OCI-LY7 (cell line): ENCODE measurements around the gene PELI2. TPM values are rescaled to one million over a fixed set of nuclear protein-coding genes. Genes with fewer than 3 reads are reported as not detected.

ENCODE experiments used
- BruUV-seq: library from RNA; stranded (reverse); fragments of 400-500 nt; replicated peaks from 2 replicates; lab custom pipeline; 2021; lab: Mats Ljungman, UMichigan
- CTCF ChIA-PET: fragments of 300-600 bp; sonication (Branson Sonifier 250); formaldehyde crosslinking; loops from one replicate; lab custom pipeline; 2022; ENCODE audit warnings: antibody characterized with exemption; ENCODE audit not compliant: unreplicated experiment; lab: Charles Lee
- POLR2A ChIA-PET: fragments of 300-600 bp; sonication (Branson Sonifier 250); formaldehyde crosslinking; loops from one replicate; lab custom pipeline; 2022; ENCODE audit warnings: antibody characterized with exemption; lab: Charles Lee
- DNase-seq: peaks from one replicate; pipeline ENCODE4 v3.0.0-alpha.2; 2015; ENCODE audit warnings: low spot score
- H2AFZ ChIP-seq: fragments of 200-600 bp; sonication (generic), shearing (Covaris generic); 2 replicates; pipeline ENCODE4 v1.6.1; 2014; ENCODE audit warnings: mild to moderate bottlenecking, antibody characterized with exemption, low read length, moderate library complexity
- H3K27ac ChIP-seq: fragments of 200-600 bp; sonication (generic); 2 replicates; pipeline ENCODE4 v1.5.1; 2014; ENCODE audit warnings: mixed run types, low read depth, mild to moderate bottlenecking, moderate library complexity, low read length, inconsistent platforms; ENCODE audit not compliant: poor library complexity, severe bottlenecking
- H3K36me3 ChIP-seq: fragments of 200-600 bp; sonication (generic); 2 replicates; pipeline ENCODE4 v1.6.1; 2014; ENCODE audit warnings: mild to moderate bottlenecking, antibody characterized with exemption, low read length, moderate library complexity, mixed read lengths; ENCODE audit not compliant: insufficient read depth
- H3K4me1 ChIP-seq: fragments of 200-600 bp; sonication (generic); 2 replicates; pipeline ENCODE4 v1.5.1; 2014; ENCODE audit warnings: mild to moderate bottlenecking, low read length; ENCODE audit not compliant: insufficient read depth, poor library complexity, severe bottlenecking
- H3K4me2 ChIP-seq: fragments of 200-600 bp; sonication (generic); 2 replicates; pipeline ENCODE4 v1.6.1; 2014; ENCODE audit warnings: mild to moderate bottlenecking, low read length
- H3K4me3 ChIP-seq: fragments of 200-600 bp; sonication (generic); 2 replicates; pipeline ENCODE4 v1.5.1; 2014; ENCODE audit warnings: mild to moderate bottlenecking, low read depth, low read length; ENCODE audit not compliant: poor library complexity, severe bottlenecking
- H3K79me2 ChIP-seq: fragments of 200-600 bp; sonication (generic); 2 replicates; pipeline ENCODE4 v1.6.1; 2016; ENCODE audit warnings: low read depth, mild to moderate bottlenecking, low read length, moderate library complexity, mixed read lengths; ENCODE audit not compliant: insufficient read depth
- H3K9me2 ChIP-seq: fragments of 200-600 bp; sonication (generic); 2 replicates; pipeline ENCODE4 v1.6.1; 2016; ENCODE audit warnings: mild to moderate bottlenecking, low read length, mixed read lengths; ENCODE audit not compliant: insufficient read depth
- H3K9me3 ChIP-seq: fragments of 200-600 bp; sonication (generic); 2 replicates; pipeline ENCODE4 v1.6.1; 2014; ENCODE audit warnings: mild to moderate bottlenecking, mixed run types, low read length, mixed read lengths
- H4K20me1 ChIP-seq: fragments of 200-600 bp; sonication (generic); 2 replicates; pipeline ENCODE4 v1.6.1; 2014; ENCODE audit warnings: mild to moderate bottlenecking, antibody characterized with exemption, low read length, moderate library complexity, mixed read lengths; ENCODE audit not compliant: insufficient read depth
- EZH2phosphoT487 ChIP-seq: fragments of 200-600 bp; sonication (generic); IDR thresholded peaks from 2 replicates; pipeline ENCODE4 v1.6.1; 2018; ENCODE audit warnings: low read depth, borderline replicate concordance, mild to moderate bottlenecking, mixed run types, antibody characterized with exemption, low read length, moderate library complexity, mixed read lengths
- intact Hi-C: fragments of 100-400 bp; cut with micrococcal nuclease; formaldehyde crosslinking; loops from one replicate; pipeline ENCODE4 v1.10.0; 2022; ENCODE audit not compliant: unreplicated experiment
- total RNA-seq, 2 experiments: library from RNA; depleted of rRNA in 1 of 2; stranded (reverse); fragments of >200 nt in 1 of 2; shearing (Covaris generic) in 1 of 2; gene quantifications; 2 replicates each; pipeline ENCODE4 v1.2.3, GENCODE V29; 2014 to 2022
- TF ChIP-seq, protein P1 (sequence below): fragments of 200-600 bp; sonication (generic); conservative IDR thresholded peaks from 2 replicates; pipeline ENCODE4 v1.5.1; 2014; ENCODE audit warnings: mild to moderate bottlenecking, antibody characterized with exemption, low read length, moderate library complexity, mixed read lengths

The PELI2 gene
- total RNA-seq, 2 experiments from 2014 or later = 2.8 to 3.8 TPM

DNA sequence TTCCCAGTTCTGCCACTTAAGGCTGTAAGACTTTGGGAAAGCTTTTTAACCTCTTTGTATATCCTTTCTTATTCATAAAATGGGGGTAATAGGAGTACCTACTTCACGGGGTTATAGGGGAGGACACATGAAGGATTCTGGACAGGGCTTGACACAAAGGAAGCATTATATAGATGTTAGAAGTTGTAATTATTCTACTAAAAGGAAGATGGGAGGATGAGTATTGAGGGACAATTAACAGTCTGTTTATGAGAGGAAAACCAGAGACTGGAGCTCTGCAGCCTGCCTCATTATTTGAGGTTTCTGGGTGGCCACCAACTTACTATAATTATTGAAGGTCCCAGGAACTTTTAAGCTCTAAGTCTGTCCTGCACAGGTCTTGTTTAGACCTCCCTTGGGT, 34.0 kb downstream of the PELI2 start:
- H3K4me2 ChIP-seq = no peak overlapping the region
- no peak overlapping the region for H3K27ac ChIP-seq
- intact Hi-C loops = no loop called here
- no TSS peak for BruUV-seq
- no peak for DNase-seq
- H3K4me1 ChIP-seq = no peaks in the 10 kb centered on the region
- POLR2A ChIA-PET = interaction anchor here (0.7 to 1.0 kb wide), 2 partner anchors 9 to 17 kb away, joined by 3 to 4 read pairs; no protein-coding TSS in a partner anchor
- H3K36me3 ChIP-seq = no peaks in the 10 kb centered on the region
- H2AFZ ChIP-seq = no peak overlapping the region
- TF ChIP-seq EZH2phosphoT487 = no peak
- TF ChIP-seq, protein P1, sequence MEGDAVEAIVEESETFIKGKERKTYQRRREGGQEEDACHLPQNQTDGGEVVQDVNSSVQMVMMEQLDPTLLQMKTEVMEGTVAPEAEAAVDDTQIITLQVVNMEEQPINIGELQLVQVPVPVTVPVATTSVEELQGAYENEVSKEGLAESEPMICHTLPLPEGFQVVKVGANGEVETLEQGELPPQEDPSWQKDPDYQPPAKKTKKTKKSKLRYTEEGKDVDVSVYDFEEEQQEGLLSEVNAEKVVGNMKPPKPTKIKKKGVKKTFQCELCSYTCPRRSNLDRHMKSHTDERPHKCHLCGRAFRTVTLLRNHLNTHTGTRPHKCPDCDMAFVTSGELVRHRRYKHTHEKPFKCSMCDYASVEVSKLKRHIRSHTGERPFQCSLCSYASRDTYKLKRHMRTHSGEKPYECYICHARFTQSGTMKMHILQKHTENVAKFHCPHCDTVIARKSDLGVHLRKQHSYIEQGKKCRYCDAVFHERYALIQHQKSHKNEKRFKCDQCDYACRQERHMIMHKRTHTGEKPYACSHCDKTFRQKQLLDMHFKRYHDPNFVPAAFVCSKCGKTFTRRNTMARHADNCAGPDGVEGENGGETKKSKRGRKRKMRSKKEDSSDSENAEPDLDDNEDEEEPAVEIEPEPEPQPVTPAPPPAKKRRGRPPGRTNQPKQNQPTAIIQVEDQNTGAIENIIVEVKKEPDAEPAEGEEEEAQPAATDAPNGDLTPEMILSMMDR = no peak
- H3K79me2 ChIP-seq = no peaks in the 10 kb centered on the region
- H3K9me2 ChIP-seq = no peaks in the 10 kb centered on the region
- CTCF ChIA-PET = no interaction called here
- H4K20me1 ChIP-seq = no peaks in the 10 kb centered on the region; the same call in 1 of the 2 replicates
- no peaks in the 10 kb centered on the region for H3K9me3 ChIP-seq
- no peak overlapping the region for H3K4me3 ChIP-seq

DNA sequence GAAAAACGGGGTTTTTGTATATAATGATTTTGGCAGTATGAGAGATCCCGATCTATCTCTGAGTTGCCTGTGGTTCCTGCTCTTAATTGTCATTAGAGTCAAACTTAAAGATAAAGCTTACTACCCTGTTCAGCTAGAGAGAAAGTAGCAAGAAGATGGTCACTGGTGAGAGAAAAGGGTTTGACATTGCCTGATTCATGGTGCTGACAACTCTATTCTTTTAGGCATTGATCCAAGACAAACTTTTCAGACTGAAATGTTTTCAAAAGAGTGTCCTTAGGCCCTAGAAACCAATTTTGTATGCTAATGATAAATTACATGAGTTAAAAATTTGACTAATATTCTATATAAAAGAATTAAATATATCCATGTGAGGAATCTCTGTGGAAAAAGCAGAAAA, 35.1 kb downstream of the PELI2 start:
- Histone ChIP-seq H3K4me3 (no peak overlapping the region), H3K27ac (no peak overlapping the region), H3K4me1 (no peaks in the 10 kb centered on the region), H3K79me2 (no peaks in the 10 kb centered on the region), H3K9me2 (no peaks in the 10 kb centered on the region), H4K20me1 (no peaks in the 10 kb centered on the region; the same call in 1 of the 2 replicates), H3K9me3 (no peaks in the 10 kb centered on the region), H3K4me2 (no peak overlapping the region), H3K36me3 (no peaks in the 10 kb centered on the region), H2AFZ (no peak overlapping the region)
- no peak for TF ChIP-seq EZH2phosphoT487
- TF ChIP-seq, protein P1 = no peak
- no TSS peak for BruUV-seq
- DNase-seq = no peak
- POLR2A ChIA-PET = interaction anchor here (1.0 kb wide), 1 partner anchor 18 kb away, joined by 3 read pairs; no protein-coding TSS in a partner anchor
- CTCF ChIA-PET = no interaction called here
- intact Hi-C loops = no loop called here

DNA sequence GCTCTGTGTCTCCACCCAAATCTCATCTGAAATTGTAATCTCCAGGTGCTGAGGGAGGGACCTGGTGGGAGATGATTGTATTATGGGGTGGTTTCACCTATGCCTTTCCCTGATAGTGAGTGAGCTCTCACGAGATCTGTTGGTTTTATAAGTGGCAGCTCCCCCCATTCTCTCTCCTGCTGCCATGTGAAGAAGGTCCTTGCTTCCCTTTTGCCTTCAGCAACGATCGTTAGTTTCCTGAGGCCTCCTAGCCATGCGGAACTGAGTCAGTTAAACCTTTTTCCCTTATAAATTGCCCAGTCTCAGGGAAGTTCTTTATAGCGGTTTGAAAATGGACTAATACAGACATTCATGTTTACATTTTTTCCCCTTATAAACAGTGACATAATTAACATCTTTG, 36.1 kb downstream of the PELI2 start:
- CTCF ChIA-PET = no interaction called here
- no peak overlapping the region for H3K4me2 ChIP-seq
- H2AFZ ChIP-seq = no peak overlapping the region
- no peak for DNase-seq
- H3K9me3 ChIP-seq = no peaks in the 10 kb centered on the region
- H3K27ac ChIP-seq = no peak overlapping the region
- POLR2A ChIA-PET = interaction anchor here (0.6 kb wide), 1 partner anchor 10 kb away, joined by 3 read pairs; no protein-coding TSS in a partner anchor
- no peaks in the 10 kb centered on the region for H3K36me3 ChIP-seq
- H3K4me3 ChIP-seq = no peak overlapping the region
- no peaks in the 10 kb centered on the region for H3K9me2 ChIP-seq
- no peaks in the 10 kb centered on the region; the same call in 1 of the 2 replicates for H4K20me1 ChIP-seq
- H3K4me1 ChIP-seq = no peaks in the 10 kb centered on the region
- no peak for TF ChIP-seq EZH2phosphoT487
- TF ChIP-seq, protein P1 = no peak
- BruUV-seq = no TSS peak
- H3K79me2 ChIP-seq = no peaks in the 10 kb centered on the region
- intact Hi-C loops = no loop called here
